ENCODE data around the gene PCDHGA11.
A peak's percentile ranks its signal among the peaks of the same experiment; 100 is the strongest.
"Not testable (repeated sequence)": the region's sequence is repeated elsewhere in the genome, so short reads cannot be mapped to it uniquely, and the experiment has no call there.

The PCDHGA11 gene

GRCh38 chr5:141399555-141400258 is 21.1 kb upstream of the PCDHGA11 start:
- TF ChIP-seq CTCF (IDR thresholded peaks at IDR 0.05; ENCODE audit: low read depth, low read length) = no peak
- Histone ChIP-seq H3K36me3 (no peaks in the 10 kb centered on the region; the same call in none of the 2 replicates), H3K27me3 (no peaks in the 10 kb centered on the region), H3K4me1 (no peaks in the 10 kb centered on the region), H3K9me3 (no peaks in the 10 kb centered on the region), H3K4me3 (ENCODE audit: low read depth, low read length) (no peak overlapping the region)
- no peak for DNase-seq

- peak; percentile 55 for TF ChIP-seq CTCF (IDR thresholded peaks at IDR 0.05; ENCODE audit: low read depth, low read length)
- Histone ChIP-seq H3K36me3 (no peaks in the 10 kb centered on the region; the same call in none of the 2 replicates), H3K4me1 (no peaks in the 10 kb centered on the region), H3K4me3 (ENCODE audit: low read depth, low read length) (no peak within 1 kb of the TSS), H3K9me3 (no peaks in the 10 kb centered on the region; the same call in none of the 2 replicates), H3K27me3 (no peaks in the 10 kb centered on the region)
- no peak for DNase-seq
These were observed 18.2 kb upstream of the PCDHGA11 start, which contains the start of gene PCDHGA9 for GRCh38 chr5:141402553-141403243. PCDHGA9 (plus strand) TSS chr5:141402778; CDS start chr5:141402953, 175 bp downstream.

- TF ChIP-seq CTCF (IDR thresholded peaks at IDR 0.05; ENCODE audit: low read depth, low read length) = no peak
- DNase-seq = no peak
- H3K4me1 ChIP-seq = no peaks in the 10 kb centered on the region
- H3K27me3 ChIP-seq = no peaks in the 10 kb centered on the region
- H3K9me3 ChIP-seq = no peaks in the 10 kb centered on the region; the same call in none of the 2 replicates
- no peaks in the 10 kb centered on the region; the same call in none of the 2 replicates for H3K36me3 ChIP-seq
- no peak overlapping the region for H3K4me3 ChIP-seq (ENCODE audit: low read depth, low read length)
These were observed 17.5 kb upstream of the PCDHGA11 start for GRCh38 chr5:141403387-141403786.

GRCh38 chr5:141407790-141408505 is 12.9 kb upstream of the PCDHGA11 start, which contains the start of gene PCDHGB6:
PCDHGB6 (plus strand) TSS chr5:141408021; CDS start chr5:141408203, 182 bp downstream.
- TF ChIP-seq CTCF (IDR thresholded peaks at IDR 0.05; ENCODE audit: low read depth, low read length) = peak; percentile 19; the same call in 1 of the 2 replicates
- not testable (repeated sequence) for H3K27me3 ChIP-seq; H3K4me3 ChIP-seq (ENCODE audit: low read depth, low read length); H3K4me1 ChIP-seq; DNase-seq; H3K36me3 ChIP-seq; H3K9me3 ChIP-seq

GRCh38 chr5:141409598-141410306 is 11.1 kb upstream of the PCDHGA11 start:
- H3K27me3 ChIP-seq = no peaks in the 10 kb centered on the region
- H3K9me3 ChIP-seq = no peaks in the 10 kb centered on the region; the same call in none of the 2 replicates
- no peak for TF ChIP-seq CTCF (IDR thresholded peaks at IDR 0.05; ENCODE audit: low read depth, low read length)
- no peak for DNase-seq
- H3K4me3 ChIP-seq (ENCODE audit: low read depth, low read length) = no peak overlapping the region
- H3K4me1 ChIP-seq = no peaks in the 10 kb centered on the region
- no peaks in the 10 kb centered on the region for H3K36me3 ChIP-seq

Data from BE2C (cell line).